Glomerular endothelial cell (primary cell): ENCODE data around the gene SLIT1. TPM values are rescaled to one million over a fixed set of nuclear protein-coding genes. Genes with fewer than 3 reads are reported as not detected.

Source experiments
- DNase-seq: peaks from one replicate; pipeline ENCODE4 v3.0.0-alpha.2; 2011; ENCODE audit warnings: low read depth, low spot score; ENCODE audit errors: extremely low read depth
- total RNA-seq: library from RNA; depleted of rRNA; stranded (reverse); fragments of >200 nt; gene quantifications from 2 replicates; pipeline ENCODE4 v1.2.3, GENCODE V29; 2015

SLIT1 gene
- total RNA-seq, 1 donor from 2014 or later = not detected

GRCh38 chr10:97117372-97117771 is 68.4 kb downstream of the SLIT1 start:
- DNase-seq = no peak

- DNase-seq = no peak
These were observed 69.1 kb downstream of the SLIT1 start for GRCh38 chr10:97116462-97117162.

DNA sequence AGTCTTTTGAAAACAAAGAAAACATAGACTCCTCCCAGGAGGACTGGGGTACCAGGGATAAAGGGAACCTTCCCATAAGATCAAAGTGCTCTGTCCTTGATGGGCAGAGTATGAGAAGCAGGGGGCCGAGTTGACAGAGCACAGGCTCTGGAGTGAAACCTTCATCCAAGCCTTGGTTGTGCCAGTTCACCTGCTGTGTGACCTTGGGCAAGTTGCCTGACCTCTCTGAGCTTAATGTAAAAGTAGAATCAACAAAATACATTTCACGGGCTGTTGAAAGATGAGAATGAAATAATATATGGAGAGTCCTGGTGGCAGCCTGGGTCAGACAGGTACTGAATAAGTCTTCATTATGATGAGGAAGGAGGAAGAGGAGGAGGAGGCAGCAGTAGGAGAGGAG is 69.9 kb downstream of the SLIT1 start:
- no peak for DNase-seq

GRCh38 chr10:97111615-97112014 is 74.1 kb downstream of the SLIT1 start:
- DNase-seq = no peak

- no peak for DNase-seq
These were observed 76.2 kb downstream of the SLIT1 start for GRCh38 chr10:97109547-97109946.

DNA sequence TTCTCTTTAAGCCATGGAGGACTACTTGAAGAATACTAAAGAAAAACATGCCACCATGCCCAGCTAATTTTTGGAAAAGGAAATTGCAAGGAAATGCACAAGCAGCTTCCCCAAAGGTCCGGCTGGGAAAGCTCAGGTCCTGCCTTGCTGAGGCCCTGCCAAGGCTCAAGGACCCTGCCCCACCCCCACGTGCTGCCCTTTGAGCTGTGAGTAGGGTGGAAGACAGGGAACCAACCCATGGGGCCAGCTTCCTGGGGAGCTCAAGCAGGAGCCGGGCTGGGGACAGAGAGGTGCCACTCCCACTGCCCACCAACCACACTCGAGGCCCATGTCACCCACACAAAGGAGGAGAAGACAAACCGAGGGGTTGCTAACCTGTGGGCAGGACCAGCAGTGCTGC is 78.2 kb downstream of the SLIT1 start:
- DNase-seq = no peak

GRCh38 chr10:97106207-97106606 is 79.6 kb downstream of the SLIT1 start:
- DNase-seq = no peak

DNA sequence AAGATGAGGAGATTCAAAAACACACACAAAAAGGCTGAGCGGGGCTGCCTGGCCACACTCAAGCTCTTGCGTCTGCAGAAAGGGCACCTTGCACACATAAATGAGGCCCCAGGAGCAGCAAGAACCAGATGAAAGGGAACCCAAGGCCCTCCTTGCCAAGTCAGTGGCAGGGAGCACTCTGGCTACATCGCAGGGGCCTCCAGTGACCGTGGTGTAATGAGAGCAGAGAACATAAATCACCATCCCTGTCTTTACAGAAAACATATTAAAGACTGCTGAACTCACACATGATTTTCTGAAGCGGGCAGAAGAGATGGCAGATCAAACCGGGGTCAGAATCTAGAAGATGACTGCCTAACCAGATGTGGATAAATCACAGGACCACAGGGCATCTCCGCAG is 80.5 kb downstream of the SLIT1 start:
- no peak for DNase-seq

- DNase-seq = no peak
These were observed 82.3 kb downstream of the SLIT1 start for GRCh38 chr10:97103316-97104080.

DNA sequence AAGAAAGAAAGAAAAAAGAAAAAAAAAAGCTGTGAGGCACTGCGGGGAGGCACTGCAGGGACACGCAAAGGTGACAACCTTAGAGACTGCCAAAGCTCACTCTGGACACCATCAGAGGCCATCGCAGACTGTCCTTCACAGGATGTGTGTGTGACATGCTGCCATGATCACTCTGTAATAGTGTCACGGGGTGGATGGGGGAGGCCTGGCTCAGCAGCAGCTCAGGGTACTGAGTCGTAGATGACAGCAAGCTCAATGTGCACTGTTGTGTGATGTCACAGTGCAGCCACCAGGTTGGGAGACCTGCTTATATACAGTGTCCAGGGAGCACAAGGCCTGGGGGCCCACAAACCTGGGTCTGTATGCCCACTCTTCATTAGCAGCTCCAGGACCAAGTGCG is 83.3 kb downstream of the SLIT1 start:
- DNase-seq = no peak

DNA sequence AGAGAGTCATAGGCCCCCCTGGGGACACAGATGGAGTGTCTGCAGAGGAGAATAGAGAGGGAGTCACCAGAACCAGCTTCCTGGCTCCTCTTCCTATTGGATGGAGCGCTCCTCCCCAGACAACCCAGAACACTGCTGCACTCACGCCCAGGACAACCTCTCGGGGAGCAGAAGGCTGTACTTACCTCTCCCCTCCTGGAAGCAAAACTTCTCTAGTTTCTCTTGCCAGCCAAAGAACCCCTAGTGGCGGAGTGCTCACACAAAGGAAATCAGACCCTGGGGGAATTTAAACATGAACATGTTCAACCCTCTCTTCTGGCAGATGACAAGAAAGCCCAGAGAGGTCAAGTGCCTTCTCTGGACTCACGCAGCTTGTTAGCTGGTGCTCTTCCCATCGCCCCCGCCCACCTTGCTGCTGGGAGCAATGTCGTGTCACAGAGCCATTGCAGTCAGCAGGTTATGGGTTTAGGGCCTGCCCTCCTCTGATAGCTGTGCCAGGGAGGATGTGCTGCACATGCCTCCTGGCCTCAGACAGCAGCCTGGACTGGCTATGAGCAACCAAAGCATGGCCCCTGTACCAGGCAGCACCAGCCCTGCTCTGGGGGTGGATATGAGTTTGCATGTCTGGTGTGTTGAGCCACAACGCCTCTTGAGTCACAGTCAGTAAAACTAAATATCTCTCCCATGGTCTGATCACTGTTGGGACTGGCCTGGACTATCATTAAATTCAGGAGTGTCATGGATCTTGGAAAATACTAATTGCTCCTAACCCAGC is 84.4 kb downstream of the SLIT1 start:
- DNase-seq = no peak

DNA sequence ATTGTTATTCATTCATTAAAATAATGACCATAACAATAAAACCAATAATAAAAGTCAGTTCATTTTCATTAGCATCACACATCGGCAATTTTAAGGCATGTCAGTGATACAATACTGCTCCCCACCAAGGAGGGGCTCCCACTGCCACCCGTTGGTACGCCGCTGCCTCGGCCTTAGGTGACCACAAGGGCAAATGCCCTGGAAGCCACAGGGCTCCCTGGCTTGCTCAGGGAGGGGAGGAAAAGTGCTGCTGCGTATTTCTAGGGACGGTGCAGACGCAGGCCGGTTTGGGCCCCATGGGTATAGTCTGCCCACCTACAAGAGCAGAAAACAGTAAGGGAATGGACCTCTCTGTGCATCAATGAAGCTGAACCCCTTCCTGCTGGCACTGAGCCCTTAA is 85.1 kb downstream of the SLIT1 start:
- no peak for DNase-seq

- DNase-seq = no peak
These were observed 85.9 kb downstream of the SLIT1 start for GRCh38 chr10:97099868-97100267.

DNA sequence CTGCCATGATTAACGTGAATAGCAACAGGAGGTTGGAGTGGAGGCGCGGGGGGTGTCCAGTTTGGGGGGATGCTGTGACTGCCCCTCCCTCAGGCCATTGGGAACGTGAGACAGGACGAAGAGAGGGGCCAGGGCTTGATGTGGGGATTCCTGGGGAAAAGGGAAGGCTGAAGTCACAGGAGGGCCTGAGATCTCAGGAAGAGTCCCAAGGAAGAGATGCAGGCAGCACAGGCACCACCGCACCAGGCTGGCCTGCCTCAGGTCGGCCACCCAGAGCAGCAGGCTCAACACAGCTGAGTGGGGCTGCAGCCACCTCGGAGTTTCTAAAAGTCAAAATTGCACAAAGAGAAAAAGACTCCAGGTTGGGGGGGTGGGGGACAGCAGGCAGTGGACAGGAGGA is 86.7 kb downstream of the SLIT1 start:
- no peak for DNase-seq

GRCh38 chr10:97097084-97097433 is 88.7 kb downstream of the SLIT1 start:
- DNase-seq = no peak

DNA sequence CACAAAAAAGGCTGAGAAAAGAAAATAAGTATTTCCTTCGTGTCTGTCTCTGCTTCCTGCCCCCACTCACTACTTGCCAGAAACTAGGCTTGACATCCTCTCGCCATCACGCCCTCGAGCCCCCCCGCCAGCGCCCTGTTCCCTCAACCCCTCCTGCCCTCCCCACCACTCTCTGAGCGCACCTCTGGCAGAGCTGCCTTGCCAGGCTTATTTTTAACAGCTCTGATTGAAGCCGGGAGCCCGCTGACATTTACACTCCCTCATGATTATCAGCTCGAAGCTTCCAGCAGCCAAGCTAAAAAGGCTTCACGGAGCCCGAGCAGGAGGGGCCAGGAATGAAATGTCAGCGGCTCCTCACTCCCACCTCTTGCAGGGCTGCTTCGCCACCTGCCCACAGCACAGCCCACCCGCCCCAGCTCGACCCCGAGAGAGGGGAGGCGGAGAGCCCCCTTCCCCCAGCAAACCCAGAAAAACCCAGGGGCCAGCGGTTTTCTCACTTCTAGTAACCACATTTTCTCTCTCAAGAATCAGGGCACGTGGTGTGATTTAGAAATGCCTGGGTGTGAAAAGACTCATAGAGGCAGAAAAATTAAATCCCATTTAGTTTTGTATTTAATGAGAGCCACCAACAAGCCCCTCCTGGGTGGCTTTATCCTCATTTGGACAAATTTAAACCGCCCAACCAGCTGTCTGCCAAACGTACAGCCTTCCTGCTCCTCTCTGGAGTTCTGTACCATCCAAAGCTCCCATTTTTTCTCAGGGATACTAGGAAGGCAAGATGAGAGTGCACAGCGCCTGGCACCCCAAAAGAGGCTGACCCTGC is 89.3 kb downstream of the SLIT1 start:
- DNase-seq = no peak

GRCh38 chr10:97095701-97096260 is 90.0 kb downstream of the SLIT1 start:
- DNase-seq = no peak

GRCh38 chr10:97090644-97091043 is 95.1 kb downstream of the SLIT1 start:
- no peak for DNase-seq

GRCh38 chr10:97090035-97090434 is 95.7 kb downstream of the SLIT1 start:
- no peak for DNase-seq

DNA sequence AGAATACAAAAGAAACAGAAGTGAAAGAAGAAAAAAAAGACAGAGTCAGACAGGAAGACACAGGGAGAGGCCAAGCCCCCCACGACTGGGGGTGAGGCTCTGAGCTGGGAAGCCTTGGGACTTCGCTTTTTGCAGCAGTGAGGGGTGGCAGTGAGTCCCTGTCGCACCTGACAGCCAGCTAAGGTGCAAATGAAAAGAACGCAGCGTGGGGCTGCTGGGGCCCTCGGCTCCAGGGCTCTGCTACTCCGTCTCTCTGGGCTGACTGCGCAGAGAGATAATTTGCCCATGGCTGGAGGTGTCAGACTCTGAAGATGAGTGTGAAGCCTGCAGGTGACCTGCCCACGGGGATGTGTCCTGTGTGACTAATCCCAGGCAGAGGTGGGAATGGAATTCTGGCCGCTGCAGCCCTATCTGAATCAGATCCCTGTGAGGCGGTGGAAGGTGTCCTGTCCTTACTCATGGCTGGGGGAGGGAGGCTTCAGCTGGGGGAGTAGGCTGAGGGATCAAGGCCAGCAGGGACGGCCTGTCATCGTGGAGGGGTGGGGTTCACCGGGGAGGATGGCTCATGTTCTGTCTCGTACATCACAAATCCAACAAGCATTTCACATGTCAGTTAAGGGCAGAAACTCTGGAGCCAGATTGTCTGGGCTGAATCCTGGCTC is 96.4 kb downstream of the SLIT1 start:
- DNase-seq = no peak
